Heart left ventricle (tissue), 13 donors: Measurements from ENCODE around the gene NTSR2.

ENCODE experiments used
- CTCF ChIP-seq, 12 donors: fragments of 200-600 bp; sonication (generic) in 4 of 12; IDR thresholded peaks; one replicate each; pipeline versions ENCODE4 v1.5.0 to v1.8.0; 2018 to 2022; ENCODE audit warnings: antibody characterized with exemption in 12 of 12, mild to moderate bottlenecking in 5 of 12
- POLR2A ChIP-seq, 2 donors: fragments of 450-650 bp; IDR thresholded peaks; one replicate each; pipeline ENCODE4 v1.6.1; 2017; ENCODE audit warnings: antibody characterized with exemption in 2 of 2, mild to moderate bottlenecking in 2 of 2, moderate library complexity in 2 of 2
- donor health status: ischemic (EF 13 %, LVEDD 7.1; RV severe dilation, severe dysfunction).
- donor health status: DM: no; HTN: yes; CAD: no.
- donor health status: DM: no; HTN: no; CAD: no.
- donor health status: ischemic (EF 25% LVEDD 6.9; RV normal size, moderate dysfunction).
- donor health status: ischemic (EF 25% LVEDD 5.7; RV mildly dilated, moderate dysfunction).
- donor health status: ischemic (EF 35%, LVEDD 5.7; RV mildly dilated, moderate dysfunction).
- donor health status: nonischemic (EF 11% LVEDD 7.7; RV severe dilation, severe dysfunction).
- donor health status: DM: yes; HTN: yes; CAD: no.
- donor health status: PGD.
- donor health status: ischemic (EF 29% LVEDD 5.4; RV normal size, mild dysfunction).
- donor health status: nonischemic (EF 23%, LVEDD 6.1; RV moderate dilation, normal function).

GRCh38 chr2:11679486-11680181 lies 9.6 kb upstream of the NTSR2 start:
- TF ChIP-seq CTCF (IDR thresholded peaks at IDR 0.05), result no peak
- no peak for TF ChIP-seq POLR2A (IDR thresholded peaks at IDR 0.05)
